NB4 (cell line): ENCODE data around the gene S100B.

Source experiments
- CTCF ChIP-seq: IDR thresholded peaks from one replicate; pipeline ENCODE4 v1.5.1; 2012; ENCODE audit warnings: low read depth, low read length
- MAX ChIP-seq: IDR thresholded peaks from 2 replicates; pipeline ENCODE4 v1.6.1; 2011; ENCODE audit warnings: low read depth, low read length
- POLR2A ChIP-seq: IDR thresholded peaks from 2 replicates; pipeline ENCODE4 v1.6.1; 2011; ENCODE audit warnings: mild to moderate bottlenecking; ENCODE audit not compliant: insufficient read length; ENCODE audit errors: extremely low read depth

GRCh38 chr21:46619846-46620245, 15.0 kb upstream of the S100B start:
- no peak for TF ChIP-seq CTCF
- TF ChIP-seq POLR2A = no peak
- no peak for TF ChIP-seq MAX
